Activated CD4-positive, CD25-positive, alpha-beta regulatory T cell treated with anti-CD3 and anti-CD28 coated beads, Interleukin-2, amount 50 U/mL, for 72 hours (primary cell): ENCODE measurements around the gene FBF1.

ENCODE experiments used
- DNase-seq: peaks from one replicate; pipeline ENCODE4 v3.0.0; 2021

FBF1 gene

DNA sequence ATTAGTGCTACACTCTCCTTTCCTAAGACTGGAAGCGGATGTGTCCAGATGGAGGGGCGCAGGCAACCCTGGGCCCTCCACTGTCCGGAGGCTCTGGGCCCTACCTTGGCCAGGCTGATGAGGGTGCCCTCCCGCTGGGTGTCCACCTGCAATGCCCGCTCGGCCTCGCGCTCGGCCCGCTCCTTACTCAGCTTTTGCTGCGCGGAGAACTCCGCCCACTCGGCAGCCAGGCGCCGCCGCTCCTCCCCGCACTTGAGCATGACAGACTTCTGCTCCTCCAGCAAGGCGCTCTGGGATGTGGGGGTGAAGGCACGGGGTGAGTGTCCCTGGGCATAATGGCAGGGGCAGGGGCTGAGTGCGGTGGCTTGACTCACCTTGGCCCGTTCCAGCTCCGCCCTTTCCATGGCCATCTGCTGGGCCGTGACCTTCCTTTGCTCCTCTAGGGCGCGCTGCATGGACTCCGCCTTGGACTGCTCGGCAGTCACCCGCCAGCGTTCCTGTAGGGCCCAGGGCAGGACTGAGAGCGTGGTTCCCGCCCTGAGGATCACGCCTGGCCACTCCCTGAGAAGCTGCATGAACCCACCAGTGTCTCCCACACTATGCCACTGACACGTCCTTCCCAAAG is 26.1 kb downstream of the FBF1 start:
- no peak for DNase-seq

DNA sequence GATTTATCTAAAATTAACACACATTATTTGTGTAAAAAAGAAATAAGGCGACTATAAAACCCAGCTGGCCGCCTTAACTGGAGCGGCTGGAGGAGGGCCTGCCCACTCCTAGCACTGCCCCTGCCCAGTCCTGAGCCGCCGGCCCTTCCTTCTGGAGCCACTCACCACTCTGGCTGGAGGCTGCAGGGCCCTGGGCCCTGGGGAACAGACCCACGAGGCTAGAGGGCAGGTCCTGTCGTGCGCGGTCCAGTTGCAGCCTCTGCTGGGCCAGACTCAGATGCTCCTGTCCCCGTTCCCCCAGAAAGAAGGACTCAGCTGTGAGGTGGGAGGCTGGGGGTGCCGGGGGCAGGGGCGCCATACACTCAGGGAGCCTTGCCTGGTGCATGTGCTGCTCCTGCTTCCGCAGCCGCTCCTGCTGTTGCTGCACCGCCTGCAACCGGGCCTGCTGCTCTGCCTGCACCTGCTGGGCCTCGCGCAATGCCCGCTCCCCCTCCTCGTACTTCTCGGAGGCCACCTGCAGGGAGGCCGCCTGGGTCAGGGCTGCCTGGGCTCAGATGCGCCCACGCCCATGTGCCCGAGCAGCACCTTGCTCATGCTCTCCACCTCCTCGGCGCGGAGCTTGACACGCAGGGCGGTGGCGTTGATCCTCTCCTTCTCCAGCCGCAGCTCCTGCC is 27.2 kb downstream of the FBF1 start:
- DNase-seq = no peak

DNA sequence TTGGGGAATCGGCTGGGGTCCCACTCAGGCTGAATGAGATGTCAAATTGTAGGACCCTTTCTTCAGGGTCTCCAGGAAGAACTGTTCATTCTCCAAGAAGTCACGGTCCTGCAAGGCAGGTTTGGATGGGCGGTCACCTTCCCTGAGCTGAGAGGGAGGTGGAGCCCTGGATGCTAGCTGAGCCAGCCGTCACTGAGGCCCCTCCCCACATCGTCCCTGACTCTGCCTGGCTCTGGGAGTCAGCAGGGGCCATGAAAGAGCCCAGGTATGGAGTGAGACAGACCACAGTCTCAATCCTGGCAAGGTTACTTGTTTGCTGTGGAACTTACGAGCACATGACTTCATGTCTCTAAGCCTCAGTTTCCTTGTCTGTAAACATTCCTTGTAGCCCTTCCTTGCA is 30.1 kb downstream of the FBF1 start:
- DNase-seq = no peak

DNA sequence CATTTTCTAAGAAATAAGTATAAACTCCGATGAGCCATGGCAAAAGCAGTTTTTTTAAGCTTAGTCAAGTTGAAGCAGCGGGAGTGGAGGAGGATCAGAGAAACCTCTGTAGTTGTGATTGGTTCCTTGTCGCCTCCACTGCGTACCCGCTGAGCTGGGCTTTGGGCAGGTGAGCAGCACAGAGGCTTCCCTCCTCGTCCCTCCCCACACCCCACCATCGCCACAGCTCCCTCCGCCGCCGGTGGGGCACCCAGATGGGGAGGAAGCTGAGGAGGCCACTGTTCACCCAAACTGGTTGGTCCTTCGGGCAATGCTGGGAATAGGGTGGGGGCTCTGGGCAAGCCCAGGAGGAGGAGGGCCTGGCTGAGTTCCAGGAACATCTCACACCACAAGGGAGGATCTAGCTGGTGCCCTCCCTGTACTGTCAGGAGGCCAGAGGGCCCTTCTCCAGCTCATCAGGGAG is 31.0 kb downstream of the FBF1 start:
- DNase-seq = no peak

DNA sequence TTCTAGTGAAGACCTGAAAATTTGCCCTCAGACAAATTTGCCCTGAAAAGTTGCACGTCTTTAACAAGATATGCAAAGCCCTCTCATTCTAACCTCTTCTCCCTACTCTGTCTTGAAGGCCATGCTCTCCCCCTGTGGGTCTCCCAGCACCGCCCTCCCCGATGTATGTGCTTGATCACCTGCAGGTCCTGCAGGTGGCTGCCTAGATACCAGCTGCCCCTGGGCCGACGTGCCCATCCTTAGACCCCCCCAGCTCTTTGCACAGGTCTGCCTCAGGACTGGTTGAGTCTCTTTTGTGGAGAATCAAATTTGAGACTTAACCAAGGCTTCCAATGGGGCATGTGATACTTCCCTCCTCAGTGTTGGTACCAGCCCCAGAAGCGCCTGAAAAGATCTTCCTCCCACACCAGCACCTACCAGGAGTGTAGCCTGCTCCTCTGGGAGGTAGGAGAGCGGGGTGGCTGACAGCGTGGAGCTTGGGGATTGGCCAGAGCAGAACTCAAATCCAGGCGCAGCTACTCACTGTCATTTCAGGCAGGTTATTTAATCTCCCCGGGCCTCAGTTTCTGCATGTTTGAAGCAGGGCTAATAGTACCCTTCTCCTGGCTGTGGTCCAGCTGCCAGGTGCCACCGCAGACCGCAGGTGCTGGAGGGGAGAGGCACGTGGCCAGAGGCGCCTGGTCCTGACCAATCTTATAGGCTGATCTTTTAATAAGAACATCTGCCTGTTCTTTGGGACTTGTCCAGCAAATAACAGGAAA is 31.6 kb downstream of the FBF1 start:
- no peak for DNase-seq

DNA sequence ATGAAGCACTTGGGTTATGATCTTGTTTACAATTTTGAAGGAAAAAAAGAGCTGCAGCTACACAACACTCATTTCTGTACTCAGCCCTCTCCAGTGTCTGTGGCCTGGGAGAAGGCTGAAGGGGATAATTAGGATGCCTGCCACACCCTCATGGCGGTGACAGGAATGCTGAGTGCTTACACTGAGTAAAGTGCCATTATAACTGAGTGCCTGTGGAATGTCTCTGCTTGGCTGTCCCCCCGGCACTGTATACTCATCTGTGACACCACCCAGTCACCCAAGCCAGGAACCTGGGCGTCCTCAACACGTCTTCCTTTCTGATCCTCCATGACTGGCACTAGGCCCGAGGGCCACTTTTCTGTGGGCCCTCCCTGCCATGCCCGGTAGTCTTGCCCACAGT is 32.6 kb downstream of the FBF1 start:
- no peak for DNase-seq

GRCh38 chr17:75906143-75906884 is 34.5 kb downstream of the FBF1 start:
- no peak for DNase-seq

GRCh38 chr17:75904749-75905521 is 35.9 kb downstream of the FBF1 start, which contains the start of gene MRPL38:
Gene MRPL38 (minus strand): TSS chr17:75904884. CDS start chr17:75904875, 9 bp downstream.
- peak; percentile 97 for DNase-seq

GRCh38 chr17:75902406-75902805 is 38.4 kb downstream of the FBF1 start:
- no peak for DNase-seq

- no peak for DNase-seq
Measured at GRCh38 chr17:75901727-75902126, 39.1 kb downstream of the FBF1 start.

DNA sequence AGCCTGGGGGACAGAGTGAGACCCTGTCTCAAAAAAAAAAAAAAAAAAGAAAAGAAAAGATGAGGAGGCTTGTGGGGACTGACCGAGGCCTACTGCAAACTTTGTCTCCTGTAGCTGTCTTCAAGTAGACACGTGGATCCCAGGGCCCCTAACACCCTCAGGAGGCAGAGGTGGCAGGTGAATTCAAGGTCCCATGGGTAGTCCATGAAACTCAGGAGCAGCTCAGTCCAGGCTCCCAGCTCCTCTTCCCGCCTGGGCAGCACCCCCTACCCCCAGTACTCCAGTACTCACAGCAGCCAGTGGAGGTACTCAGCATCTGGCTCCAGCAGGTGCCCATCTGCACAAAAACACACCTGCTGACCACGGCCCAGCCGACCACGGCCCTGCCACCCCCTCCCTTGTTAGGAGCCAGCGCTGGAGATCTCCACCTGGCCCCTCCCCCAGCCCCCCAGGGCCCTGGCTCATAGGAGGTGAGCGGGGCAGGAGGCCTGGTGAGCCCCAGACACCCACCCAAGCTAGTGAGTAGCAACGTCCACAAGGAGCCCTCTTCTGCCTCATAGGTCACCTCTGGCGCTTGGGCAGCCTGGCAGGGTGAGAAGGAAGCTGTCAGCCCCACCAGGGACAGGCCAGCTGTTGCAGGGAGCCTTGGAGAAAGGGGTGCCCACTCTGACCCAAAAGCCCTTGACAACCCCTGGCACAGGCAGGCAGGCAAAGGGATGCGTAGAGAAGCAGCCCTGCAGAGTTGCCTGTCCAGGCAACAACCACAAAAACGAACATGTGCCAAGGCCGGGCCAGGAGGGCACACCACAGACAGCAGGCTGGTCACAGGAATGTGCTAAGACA is 39.9 kb downstream of the FBF1 start:
- DNase-seq = no peak

DNA sequence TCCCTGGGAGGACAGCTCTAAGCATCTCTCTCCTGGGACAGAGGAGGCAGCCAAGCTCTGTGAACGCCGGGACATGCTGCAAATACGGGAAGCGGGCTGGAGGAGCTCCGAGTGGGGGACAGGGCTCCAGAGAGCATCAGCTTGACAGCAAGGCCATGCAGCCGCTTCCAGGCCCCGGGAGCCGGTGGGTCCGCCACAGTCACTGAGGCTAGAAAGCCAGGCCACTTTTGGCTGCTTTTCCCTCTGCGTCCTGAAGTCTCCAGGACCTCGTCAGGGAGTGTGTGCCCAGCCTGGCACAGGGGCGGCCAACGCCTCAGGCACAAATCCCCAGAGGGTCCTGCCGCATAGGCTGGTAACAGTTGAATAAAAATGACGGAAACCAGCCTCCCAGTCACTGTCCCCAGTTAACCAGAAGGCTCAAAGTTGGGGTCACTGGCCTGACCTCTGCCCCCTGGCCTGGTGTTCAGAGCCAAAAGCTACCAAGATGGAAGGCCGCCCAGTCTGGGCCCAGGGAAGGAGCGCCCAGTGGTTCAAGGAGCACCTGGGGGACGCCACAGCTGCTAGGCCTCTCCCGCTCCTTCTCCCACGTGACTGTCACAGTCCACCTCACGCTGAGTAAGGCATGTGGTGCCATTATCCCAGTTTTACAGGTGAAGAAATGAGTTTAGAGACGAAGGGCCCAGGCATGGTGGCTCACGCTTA is 40.9 kb downstream of the FBF1 start:
- DNase-seq = no peak

- no peak for DNase-seq
Measured at GRCh38 chr17:75899353-75899752, 41.5 kb downstream of the FBF1 start.

GRCh38 chr17:75898791-75899190 is 42.1 kb downstream of the FBF1 start:
- DNase-seq = no peak

- no peak for DNase-seq
Measured at GRCh38 chr17:75898065-75898464, 42.8 kb downstream of the FBF1 start.

DNA sequence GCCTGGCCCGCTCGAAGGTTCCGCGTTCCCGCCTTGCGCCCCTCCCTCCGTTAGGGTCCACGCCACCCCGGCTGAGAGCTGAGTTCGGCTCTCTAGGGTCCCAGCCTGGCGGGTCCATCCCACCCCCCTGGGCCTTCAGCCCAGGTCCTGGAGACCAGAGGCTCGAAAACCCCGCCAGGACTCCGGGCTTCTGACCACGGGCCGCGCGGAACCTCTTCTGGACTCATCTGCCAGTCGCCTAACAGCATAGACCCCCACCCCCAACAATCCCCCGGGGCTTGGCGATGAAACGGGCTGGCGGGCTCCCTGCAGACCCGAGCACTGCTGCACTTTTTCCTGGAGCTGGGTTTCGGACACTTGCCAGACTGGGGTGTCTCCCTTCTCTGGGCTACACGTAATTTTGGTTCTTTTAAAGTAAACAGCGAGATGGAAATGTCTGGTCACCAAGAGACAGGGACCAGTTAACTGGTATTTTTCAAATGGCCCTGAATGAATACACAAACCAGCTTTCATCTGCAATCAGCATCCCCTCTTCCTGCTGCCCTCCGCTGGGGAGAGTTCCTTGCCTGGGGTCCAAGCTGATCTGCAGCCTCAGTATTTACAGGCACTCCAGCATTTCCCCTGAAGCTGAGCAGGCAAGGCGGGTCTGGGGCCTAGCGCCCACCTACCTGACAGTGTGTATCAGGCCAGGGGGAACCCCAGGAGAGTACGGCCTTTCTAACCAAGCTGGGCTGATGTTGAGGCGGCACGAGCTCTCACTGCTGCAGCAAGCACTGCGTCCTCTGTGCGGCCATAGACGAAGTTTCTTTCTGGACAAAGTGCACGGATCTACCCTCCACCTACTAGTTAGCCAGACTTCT is 43.5 kb downstream of the FBF1 start:
- DNase-seq = no peak

DNA sequence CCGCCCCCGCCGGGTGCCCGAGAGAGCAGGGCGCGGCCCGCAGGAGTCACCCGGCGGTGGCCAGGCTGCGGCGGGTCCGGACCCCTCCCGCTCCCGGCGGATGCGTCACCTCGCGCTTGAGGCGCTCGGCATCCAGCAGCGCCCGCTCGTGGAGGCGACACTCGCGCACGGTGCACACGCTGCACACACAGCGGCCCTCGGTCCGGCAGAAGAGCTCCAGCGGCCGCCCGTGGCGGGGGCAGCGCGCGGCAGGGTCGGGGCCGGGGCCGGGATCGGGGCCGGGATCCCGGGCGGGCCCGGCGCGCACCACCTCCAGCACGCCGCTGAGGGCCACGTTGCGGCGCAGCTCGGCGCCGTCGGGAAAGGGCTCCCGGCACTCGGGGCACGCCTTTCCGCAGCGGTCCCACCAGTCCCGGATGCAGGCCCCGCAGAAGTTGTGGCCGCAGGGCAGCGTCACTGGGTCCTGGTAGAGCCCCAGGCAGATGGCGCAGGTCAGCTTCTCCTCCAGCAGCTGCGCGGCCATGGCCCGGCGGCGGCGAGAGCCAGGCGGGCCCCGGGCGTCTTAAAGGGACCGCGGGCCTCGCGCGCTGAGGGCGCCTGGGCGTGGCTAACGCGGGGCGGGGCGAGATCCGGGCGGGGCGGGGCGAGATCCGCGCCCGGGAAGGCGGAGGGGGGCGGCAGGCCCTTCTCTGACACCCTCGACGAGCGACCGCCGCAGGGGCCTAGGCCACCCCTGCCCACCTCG is 44.3 kb downstream of the FBF1 start, which contains the start of gene TRIM65:
Gene TRIM65, minus strand, starts transcription at position 537 of the 745 bp plus-strand sequence. Its CDS starts 14 bp downstream, at position 523.
- peak; percentile 81 for DNase-seq

DNA sequence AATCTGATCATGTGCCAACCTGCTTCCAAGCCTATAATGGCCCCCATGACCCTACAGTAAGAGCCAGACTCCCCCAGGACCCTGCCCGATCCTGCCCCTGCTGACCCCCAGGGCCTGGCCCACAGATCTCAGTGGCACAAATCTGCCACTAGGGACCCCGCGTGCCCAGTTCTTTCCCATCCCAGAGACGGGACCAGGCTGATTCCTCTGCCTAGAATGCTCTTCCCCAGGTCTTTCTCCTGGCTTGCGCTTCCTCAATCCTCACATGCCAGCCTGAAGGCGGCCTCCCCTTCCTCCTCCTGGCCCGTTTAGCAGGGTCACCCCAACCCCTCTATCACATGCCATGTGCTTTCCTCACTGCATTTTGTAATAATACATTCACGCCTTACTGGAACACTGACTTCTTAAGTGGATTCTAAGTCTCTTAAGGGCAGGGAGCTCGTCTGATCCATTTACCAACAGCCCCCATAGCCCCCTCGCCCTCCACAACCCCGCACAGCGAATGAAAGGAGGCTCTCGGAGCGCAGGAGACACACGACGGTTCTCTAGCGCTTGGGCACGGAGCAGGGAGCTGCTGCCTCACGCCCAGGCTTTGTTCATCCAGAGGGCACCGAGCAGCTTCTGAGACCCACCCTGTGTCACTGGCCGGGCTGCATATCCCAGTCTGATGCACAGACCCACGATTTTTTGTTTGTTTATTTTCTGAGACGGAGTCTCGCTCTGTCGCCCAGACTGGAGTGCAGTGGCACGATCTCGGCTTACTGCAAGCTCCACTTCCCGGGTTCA is 45.3 kb downstream of the FBF1 start:
- no peak for DNase-seq
